BLaER1 treated with 17β-estradiol and CSF1 and Interleukin-3, amounts not matched to agents 10 nM and 100 nM (cell line): ENCODE data around the gene CHN1.

Experiments used
- H3K27ac ChIP-seq, 11 experiments: shearing (Covaris generic); formaldehyde crosslinking; 2 replicates each; pipeline ENCODE4 v1.8.1; 2022
- H3K27me3 ChIP-seq, 11 experiments: shearing (Covaris generic); formaldehyde crosslinking; 2 replicates each; pipeline ENCODE4 v1.8.1; 2022
- H3K36me3 ChIP-seq, 11 experiments: shearing (Covaris generic); formaldehyde crosslinking; 2 replicates each; pipeline ENCODE4 v1.8.1; 2022
- H3K4me1 ChIP-seq, 10 experiments: shearing (Covaris generic); formaldehyde crosslinking; 2 replicates each; pipeline ENCODE4 v1.8.1; 2022
- H3K4me2 ChIP-seq, 11 experiments: shearing (Covaris generic); formaldehyde crosslinking; 2 replicates each; pipeline ENCODE4 v1.8.1; 2022
- H3K4me3 ChIP-seq, 10 experiments: shearing (Covaris generic); formaldehyde crosslinking; 2 replicates each; pipeline ENCODE4 v1.8.1; 2022
- H3K9ac ChIP-seq, 11 experiments: shearing (Covaris generic); formaldehyde crosslinking; 2 replicates each; pipeline ENCODE4 v1.8.1; 2022
- H3K9me3 ChIP-seq, 11 experiments: shearing (Covaris generic); formaldehyde crosslinking; replicated peaks in 1 of 11; 2 replicates each; pipeline ENCODE4 v1.8.1; 2022
- H4K20me1 ChIP-seq, 11 experiments: shearing (Covaris generic); formaldehyde crosslinking; 2 replicates each; pipeline ENCODE4 v1.8.1; 2022
- Cebpa-rat ChIP-seq, 11 experiments: shearing (Covaris generic); IDR thresholded peaks; 2 replicates each; pipeline ENCODE4 v1.8.1; 2022

CHN1 gene

GRCh38 chr2:174866421-174866820, 138.8 kb downstream of the CHN1 start:
- H3K4me3 ChIP-seq, result no peak overlapping the region
- no peak for TF ChIP-seq Cebpa-rat (IDR thresholded peaks at IDR 0.05)
- no peak overlapping the region for H3K27ac ChIP-seq
- H3K4me1 ChIP-seq, result no peaks in the 10 kb centered on the region
- H3K9ac ChIP-seq, result no peak overlapping the region
- H3K9me3 ChIP-seq, result no peaks in the 10 kb centered on the region
- H3K36me3 ChIP-seq, result no peaks in the 10 kb centered on the region
- no peaks in the 10 kb centered on the region for H3K27me3 ChIP-seq
- H4K20me1 ChIP-seq, result no peaks in the 10 kb centered on the region
- H3K4me2 ChIP-seq, result no peak overlapping the region

- Histone ChIP-seq H4K20me1 (no peaks in the 10 kb centered on the region), H3K36me3 (no peaks in the 10 kb centered on the region), H3K9me3 (no peaks in the 10 kb centered on the region), H3K27ac (no peak overlapping the region), H3K4me3 (no peak overlapping the region), H3K9ac (no peak overlapping the region), H3K4me2 (no peak overlapping the region), H3K4me1 (no peaks in the 10 kb centered on the region), H3K27me3 (no peaks in the 10 kb centered on the region)
- no peak for TF ChIP-seq Cebpa-rat (IDR thresholded peaks at IDR 0.05)
Observed at GRCh38 chr2:174863183-174863582, 142.0 kb downstream of the CHN1 start.

GRCh38 chr2:174859563-174860169, 145.5 kb downstream of the CHN1 start:
- Histone ChIP-seq H3K9ac (no peak overlapping the region), H3K27me3 (no peaks in the 10 kb centered on the region), H3K4me1 (no peaks in the 10 kb centered on the region), H3K36me3 (no peaks in the 10 kb centered on the region), H4K20me1 (no peaks in the 10 kb centered on the region), H3K4me3 (no peak overlapping the region), H3K27ac (no peak overlapping the region), H3K4me2 (no peak overlapping the region), H3K9me3 (no peaks in the 10 kb centered on the region)
- TF ChIP-seq Cebpa-rat (IDR thresholded peaks at IDR 0.05), result no peak

- TF ChIP-seq Cebpa-rat (IDR thresholded peaks at IDR 0.05), result no peak
- no peaks in the 10 kb centered on the region for H3K4me1 ChIP-seq
- no peak overlapping the region for H3K27ac ChIP-seq
- H4K20me1 ChIP-seq, result no peaks in the 10 kb centered on the region
- no peak overlapping the region for H3K9ac ChIP-seq
- H3K9me3 ChIP-seq, result no peaks in the 10 kb centered on the region
- H3K27me3 ChIP-seq, result no peaks in the 10 kb centered on the region
- no peaks in the 10 kb centered on the region for H3K36me3 ChIP-seq
- H3K4me2 ChIP-seq, result no peak overlapping the region
- H3K4me3 ChIP-seq, result no peak overlapping the region
Observed at GRCh38 chr2:174858745-174859144, 146.4 kb downstream of the CHN1 start.

- Histone ChIP-seq H3K4me2 (no peak overlapping the region), H3K36me3 (no peaks in the 10 kb centered on the region), H3K9ac (no peak overlapping the region), H3K4me3 (no peak overlapping the region), H4K20me1 (no peaks in the 10 kb centered on the region), H3K27me3 (no peaks in the 10 kb centered on the region), H3K27ac (no peak overlapping the region), H3K4me1 (no peaks in the 10 kb centered on the region), H3K9me3 (no peaks in the 10 kb centered on the region)
- no peak for TF ChIP-seq Cebpa-rat (IDR thresholded peaks at IDR 0.05)
Observed at GRCh38 chr2:174856447-174856846, 148.7 kb downstream of the CHN1 start.

GRCh38 chr2:174846941-174847938, 157.9 kb downstream of the CHN1 start:
- no peak for TF ChIP-seq Cebpa-rat (IDR thresholded peaks at IDR 0.05)
- Histone ChIP-seq H3K27ac (no peak overlapping the region), H3K27me3 (no peaks in the 10 kb centered on the region), H3K9me3 (no peaks in the 10 kb centered on the region), H3K9ac (no peak overlapping the region), H4K20me1 (no peaks in the 10 kb centered on the region), H3K36me3 (no peaks in the 10 kb centered on the region), H3K4me1 (no peaks in the 10 kb centered on the region), H3K4me2 (no peak overlapping the region), H3K4me3 (no peak overlapping the region)

- Histone ChIP-seq H3K36me3 (no peaks in the 10 kb centered on the region), H3K27me3 (no peaks in the 10 kb centered on the region), H3K4me2 (no peak overlapping the region), H3K9ac (no peak overlapping the region), H3K4me1 (no peaks in the 10 kb centered on the region), H3K9me3 (no peaks in the 10 kb centered on the region), H4K20me1 (no peaks in the 10 kb centered on the region), H3K27ac (no peak overlapping the region), H3K4me3 (no peak overlapping the region)
- TF ChIP-seq Cebpa-rat (IDR thresholded peaks at IDR 0.05), result no peak
Observed at GRCh38 chr2:174846218-174846617, 159.0 kb downstream of the CHN1 start.

- no peak for TF ChIP-seq Cebpa-rat (IDR thresholded peaks at IDR 0.05)
- Histone ChIP-seq H3K4me2 (no peak overlapping the region), H3K27me3 (no peaks in the 10 kb centered on the region), H3K27ac (no peak overlapping the region), H4K20me1 (no peaks in the 10 kb centered on the region), H3K4me3 (no peak overlapping the region), H3K9me3 (no peaks in the 10 kb centered on the region), H3K9ac (no peak overlapping the region), H3K36me3 (no peaks in the 10 kb centered on the region), H3K4me1 (no peaks in the 10 kb centered on the region)
Observed at GRCh38 chr2:174844295-174844708, 160.9 kb downstream of the CHN1 start.

- Histone ChIP-seq H3K4me1 (no peaks in the 10 kb centered on the region), H3K9me3 (no peaks in the 10 kb centered on the region), H3K27ac (no peak overlapping the region), H3K36me3 (no peaks in the 10 kb centered on the region), H4K20me1 (no peaks in the 10 kb centered on the region), H3K27me3 (no peaks in the 10 kb centered on the region), H3K4me3 (no peak overlapping the region), H3K9ac (no peak overlapping the region), H3K4me2 (no peak overlapping the region)
- no peak for TF ChIP-seq Cebpa-rat (IDR thresholded peaks at IDR 0.05)
Observed at GRCh38 chr2:174842496-174842895, 162.7 kb downstream of the CHN1 start.

- TF ChIP-seq Cebpa-rat (IDR thresholded peaks at IDR 0.05), result no peak
- no peak overlapping the region for H3K4me3 ChIP-seq
Observed at GRCh38 chr2:174841936-174842335, 163.2 kb downstream of the CHN1 start.

More at GRCh38 chr2:174841936-174842335, 163.2 kb downstream of the CHN1 start:
- Histone ChIP-seq H3K36me3 (no peaks in the 10 kb centered on the region), H3K9ac (no peak overlapping the region), H3K27me3 (no peaks in the 10 kb centered on the region), H3K4me1 (no peaks in the 10 kb centered on the region), H4K20me1 (no peaks in the 10 kb centered on the region), H3K27ac (no peak overlapping the region), H3K9me3 (no peaks in the 10 kb centered on the region), H3K4me2 (no peak overlapping the region)
